Measurements from ENCODE around the gene SNX3.

DNA sequence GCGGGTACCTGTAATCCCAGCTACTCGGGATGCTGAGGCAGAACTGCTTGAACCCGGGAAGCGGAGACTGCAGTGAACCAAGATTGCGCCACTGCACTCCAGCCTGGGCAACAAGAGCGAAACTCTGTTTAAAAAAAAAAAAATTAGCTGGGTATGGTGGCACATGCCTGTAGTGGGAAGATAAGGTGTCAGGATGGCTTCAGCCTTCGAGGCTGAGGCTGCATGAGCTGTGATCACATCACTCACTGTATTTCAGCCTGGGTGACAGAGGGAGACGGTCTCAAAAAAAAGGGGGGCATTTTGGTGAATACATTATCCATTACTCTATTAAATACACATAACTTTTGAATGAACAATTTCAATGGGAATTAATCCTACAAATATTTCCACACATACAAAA lies 32.4 kb downstream of the SNX3 start:
- TF ChIP-seq, protein P1, sequence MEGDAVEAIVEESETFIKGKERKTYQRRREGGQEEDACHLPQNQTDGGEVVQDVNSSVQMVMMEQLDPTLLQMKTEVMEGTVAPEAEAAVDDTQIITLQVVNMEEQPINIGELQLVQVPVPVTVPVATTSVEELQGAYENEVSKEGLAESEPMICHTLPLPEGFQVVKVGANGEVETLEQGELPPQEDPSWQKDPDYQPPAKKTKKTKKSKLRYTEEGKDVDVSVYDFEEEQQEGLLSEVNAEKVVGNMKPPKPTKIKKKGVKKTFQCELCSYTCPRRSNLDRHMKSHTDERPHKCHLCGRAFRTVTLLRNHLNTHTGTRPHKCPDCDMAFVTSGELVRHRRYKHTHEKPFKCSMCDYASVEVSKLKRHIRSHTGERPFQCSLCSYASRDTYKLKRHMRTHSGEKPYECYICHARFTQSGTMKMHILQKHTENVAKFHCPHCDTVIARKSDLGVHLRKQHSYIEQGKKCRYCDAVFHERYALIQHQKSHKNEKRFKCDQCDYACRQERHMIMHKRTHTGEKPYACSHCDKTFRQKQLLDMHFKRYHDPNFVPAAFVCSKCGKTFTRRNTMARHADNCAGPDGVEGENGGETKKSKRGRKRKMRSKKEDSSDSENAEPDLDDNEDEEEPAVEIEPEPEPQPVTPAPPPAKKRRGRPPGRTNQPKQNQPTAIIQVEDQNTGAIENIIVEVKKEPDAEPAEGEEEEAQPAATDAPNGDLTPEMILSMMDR (IDR thresholded peaks at IDR 0.05; ENCODE audit: low read depth, low read length), result no peak
- no peak for TF ChIP-seq EZH2phosphoT487 (IDR thresholded peaks at IDR 0.05; ENCODE audit: low read depth)
